ENCODE data around the gene ARRDC5. TPM values are rescaled to one million over a fixed set of nuclear protein-coding genes. Genes with fewer than 3 reads are reported as not detected.
"Not testable (repeated sequence)": the region's sequence is repeated elsewhere in the genome, so short reads cannot be mapped to it uniquely, and the experiment has no call there.

ARRDC5 gene
- 0.52 TPM for total RNA-seq

- no peak for DNase-seq (ENCODE audit: low spot score)
Measured at GRCh38 chr19:4902796-4903195, at the start of gene ARRDC5. TSS of gene ARRDC5 (minus strand) at chr19:4902896. CDS start at chr19:4902825, 71 bp downstream.

DNA sequence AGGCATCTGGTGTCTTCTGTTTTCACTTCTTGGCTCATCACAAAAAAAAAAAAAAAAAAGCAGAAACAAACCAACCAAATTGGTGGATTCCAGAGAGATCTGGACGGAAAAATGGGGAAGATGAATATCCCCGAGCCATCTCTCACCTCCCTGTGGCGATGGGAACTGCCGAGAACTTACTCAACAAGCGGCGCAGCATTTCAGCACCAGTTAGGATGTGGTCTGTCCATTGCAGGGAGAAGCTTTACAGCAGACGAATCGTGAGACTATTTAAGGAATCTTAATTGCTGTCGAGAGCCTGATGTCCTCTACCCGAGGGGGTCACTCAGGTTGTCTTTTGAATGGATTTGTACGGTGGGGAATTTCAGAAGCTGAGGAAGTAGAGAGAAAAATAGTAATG, 49.0 kb upstream of the ARRDC5 start:
- DNase-seq (ENCODE audit: low spot score), result no peak

DNA sequence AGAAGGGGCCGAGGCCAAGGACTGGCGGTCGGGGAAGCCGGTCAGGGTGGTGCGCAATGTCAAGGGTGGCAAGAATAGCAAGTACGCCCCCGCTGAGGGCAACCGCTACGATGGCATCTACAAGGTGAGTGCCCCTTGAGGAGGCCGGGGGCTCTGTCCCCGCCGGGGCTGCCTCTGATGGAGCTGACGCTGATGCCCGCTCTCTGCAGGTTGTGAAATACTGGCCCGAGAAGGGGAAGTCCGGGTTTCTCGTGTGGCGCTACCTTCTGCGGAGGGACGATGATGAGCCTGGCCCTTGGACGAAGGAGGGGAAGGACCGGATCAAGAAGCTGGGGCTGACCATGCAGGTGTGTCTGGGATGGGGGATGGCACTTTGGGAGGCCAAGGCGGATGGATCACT, 48.0 kb upstream of the ARRDC5 start:
- not testable (repeated sequence) for DNase-seq (ENCODE audit: low spot score)

- DNase-seq (ENCODE audit: low spot score), result not testable (repeated sequence)
Measured at GRCh38 chr19:4941638-4942169, 39.0 kb upstream of the ARRDC5 start.

DNA sequence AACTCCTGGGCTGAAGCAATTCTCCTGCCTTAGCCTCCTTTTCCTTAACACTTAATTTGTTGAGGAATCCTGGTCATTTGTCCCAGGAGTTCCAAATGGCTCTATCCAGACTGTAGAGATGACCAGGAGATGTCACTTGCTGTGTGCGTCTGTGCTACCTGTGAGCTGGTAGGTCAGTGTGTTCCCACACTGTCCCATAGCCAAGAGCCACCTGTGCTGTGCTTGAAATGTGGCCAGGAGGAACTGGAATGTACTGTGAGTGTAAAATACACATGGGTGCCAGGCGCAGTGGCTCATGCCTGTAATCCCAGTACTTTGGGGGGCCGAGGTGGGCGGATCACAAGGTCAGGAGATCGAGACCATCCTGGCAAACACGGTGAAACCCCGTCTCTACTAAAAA, 36.8 kb upstream of the ARRDC5 start:
- no peak for DNase-seq (ENCODE audit: low spot score)

DNA sequence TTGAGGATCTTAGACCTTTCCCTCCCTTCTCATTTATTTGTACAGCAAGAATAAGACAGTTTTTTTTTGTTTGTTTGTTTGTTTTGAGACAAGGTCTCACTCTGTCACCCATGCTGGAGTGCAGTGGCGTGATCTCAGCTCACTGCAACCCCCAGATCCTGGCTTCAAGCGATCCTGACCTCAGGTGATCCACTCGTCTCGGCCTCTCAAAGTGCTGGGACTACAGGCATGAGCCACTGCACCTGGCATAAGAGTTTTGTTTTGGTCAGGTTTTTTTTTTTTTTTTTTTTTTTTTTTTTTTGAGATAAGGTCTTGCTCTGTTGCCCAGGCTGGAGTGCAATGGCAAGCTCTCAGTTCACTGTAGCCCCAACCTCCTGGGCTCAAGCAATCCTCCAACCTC, 35.8 kb upstream of the ARRDC5 start:
- not testable (repeated sequence) for DNase-seq (ENCODE audit: low spot score)

DNA sequence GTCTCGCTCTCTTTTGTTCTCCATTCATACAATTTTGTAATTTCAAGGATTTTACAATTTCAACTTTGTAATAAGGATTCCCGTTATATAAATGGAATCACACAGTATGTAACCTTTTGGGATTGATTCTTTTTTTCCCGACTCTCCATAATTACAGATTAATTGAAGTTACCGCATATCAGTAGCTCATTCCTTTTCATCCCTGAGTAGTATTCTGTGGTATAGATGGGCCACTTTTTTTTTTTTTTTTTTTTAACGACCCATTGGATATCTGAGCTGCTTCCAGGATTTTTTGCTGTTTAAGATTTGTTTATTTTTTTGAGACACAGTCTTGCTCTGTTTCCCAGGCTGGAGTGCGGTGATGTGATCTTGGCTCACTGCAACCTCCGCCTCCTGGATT, 34.4 kb upstream of the ARRDC5 start:
- no peak for DNase-seq (ENCODE audit: low spot score)

DNA sequence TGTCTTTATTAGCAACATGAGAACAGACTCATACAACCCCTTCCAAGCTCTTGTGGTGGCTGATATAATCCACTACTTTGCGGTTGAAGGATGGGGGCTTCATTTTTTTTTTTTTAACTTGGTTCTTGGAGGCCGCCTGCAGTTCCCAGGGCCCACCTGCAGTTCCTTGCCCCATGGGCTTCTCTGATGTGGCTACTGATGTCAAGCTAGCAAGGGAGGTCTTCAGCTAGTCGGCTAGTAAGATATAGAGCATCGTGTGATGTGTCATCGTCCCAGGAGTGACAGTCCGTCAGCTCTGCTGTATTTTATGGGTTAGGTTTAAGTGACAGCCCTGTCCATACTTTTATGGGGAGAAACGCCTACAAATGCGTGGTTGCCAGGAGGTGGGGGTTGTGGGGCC, 32.7 kb upstream of the ARRDC5 start:
- DNase-seq (ENCODE audit: low spot score), result no peak

DNA sequence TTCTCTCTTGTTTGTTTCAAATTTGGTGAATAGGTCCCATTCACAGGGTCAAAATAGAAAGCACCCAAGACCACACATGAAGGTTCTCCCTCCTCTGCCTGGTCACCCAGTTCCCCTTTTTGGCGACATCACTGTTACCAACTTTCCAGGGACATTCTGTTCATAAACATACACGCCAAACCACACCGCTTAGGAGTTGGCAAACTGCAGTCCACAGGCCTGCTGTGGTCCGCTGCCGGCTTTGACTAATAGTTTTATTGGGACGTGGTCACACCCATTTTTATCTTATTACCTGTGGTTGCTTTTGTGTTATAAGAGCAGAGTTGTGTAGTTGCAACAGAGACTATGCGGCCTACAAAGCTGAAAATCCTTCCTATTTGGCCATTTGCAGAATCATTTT, 30.8 kb upstream of the ARRDC5 start:
- no peak for DNase-seq (ENCODE audit: low spot score)

GRCh38 chr19:4932711-4933110, 30.0 kb upstream of the ARRDC5 start:
- no peak for DNase-seq (ENCODE audit: low spot score)

DNA sequence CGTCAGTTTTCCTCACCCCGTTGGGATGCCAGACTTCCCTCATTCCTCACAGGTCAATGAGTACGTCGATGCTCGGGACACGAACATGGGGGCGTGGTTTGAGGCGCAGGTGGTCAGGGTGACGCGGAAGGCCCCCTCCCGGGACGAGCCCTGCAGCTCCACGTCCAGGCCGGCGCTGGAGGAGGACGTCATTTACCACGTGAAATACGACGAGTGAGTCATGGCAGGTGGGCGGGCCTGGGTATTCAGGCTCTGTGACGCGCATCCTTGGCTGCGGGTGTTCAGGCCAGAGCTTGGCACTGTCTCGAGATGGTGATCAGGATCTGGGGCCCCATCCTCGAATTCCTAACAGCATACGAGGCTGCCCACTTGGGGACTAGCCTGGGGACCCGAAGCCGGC, 28.0 kb upstream of the ARRDC5 start:
- no peak for DNase-seq (ENCODE audit: low spot score)

DNA sequence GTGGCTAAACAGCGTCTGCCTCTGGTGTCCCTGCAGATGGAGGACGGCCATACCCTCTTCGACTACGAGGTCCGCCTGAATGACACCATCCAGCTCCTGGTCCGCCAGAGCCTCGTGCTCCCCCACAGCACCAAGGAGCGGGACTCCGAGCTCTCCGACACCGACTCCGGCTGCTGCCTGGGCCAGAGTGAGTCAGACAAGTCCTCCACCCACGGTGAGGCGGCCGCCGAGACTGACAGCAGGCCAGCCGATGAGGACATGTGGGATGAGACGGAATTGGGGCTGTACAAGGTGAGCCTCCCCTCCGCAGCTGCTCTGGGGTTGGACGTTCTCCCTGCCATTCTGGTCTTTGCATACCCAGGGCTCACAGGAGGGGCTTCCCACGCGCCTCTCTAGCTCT, 26.5 kb upstream of the ARRDC5 start:
- no peak for DNase-seq (ENCODE audit: low spot score)

DNA sequence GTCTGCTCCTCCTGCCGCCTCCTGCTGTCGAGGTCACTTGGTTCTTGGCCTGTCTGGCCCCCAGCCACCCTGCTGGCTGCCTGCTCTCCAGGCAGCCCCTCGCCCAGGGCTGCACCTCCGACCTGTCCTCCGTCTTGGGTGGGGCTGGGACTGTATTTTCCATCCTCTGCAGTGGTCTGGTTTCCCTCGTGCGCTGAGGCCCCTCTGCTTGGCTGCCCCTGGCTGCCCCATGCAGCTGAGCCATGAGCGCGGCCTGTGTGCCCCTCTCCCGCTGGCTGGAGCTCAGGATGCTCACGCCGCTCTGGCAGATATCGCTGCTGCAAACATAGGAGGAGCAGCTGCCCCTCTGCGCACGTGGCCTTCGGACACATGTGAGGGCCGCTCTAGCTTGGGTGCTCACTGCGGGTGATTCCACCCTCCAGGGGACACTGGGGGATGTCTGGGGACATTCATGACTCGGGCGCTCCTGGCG, 20.6 kb upstream of the ARRDC5 start:
- no peak for DNase-seq (ENCODE audit: low spot score)

DNA sequence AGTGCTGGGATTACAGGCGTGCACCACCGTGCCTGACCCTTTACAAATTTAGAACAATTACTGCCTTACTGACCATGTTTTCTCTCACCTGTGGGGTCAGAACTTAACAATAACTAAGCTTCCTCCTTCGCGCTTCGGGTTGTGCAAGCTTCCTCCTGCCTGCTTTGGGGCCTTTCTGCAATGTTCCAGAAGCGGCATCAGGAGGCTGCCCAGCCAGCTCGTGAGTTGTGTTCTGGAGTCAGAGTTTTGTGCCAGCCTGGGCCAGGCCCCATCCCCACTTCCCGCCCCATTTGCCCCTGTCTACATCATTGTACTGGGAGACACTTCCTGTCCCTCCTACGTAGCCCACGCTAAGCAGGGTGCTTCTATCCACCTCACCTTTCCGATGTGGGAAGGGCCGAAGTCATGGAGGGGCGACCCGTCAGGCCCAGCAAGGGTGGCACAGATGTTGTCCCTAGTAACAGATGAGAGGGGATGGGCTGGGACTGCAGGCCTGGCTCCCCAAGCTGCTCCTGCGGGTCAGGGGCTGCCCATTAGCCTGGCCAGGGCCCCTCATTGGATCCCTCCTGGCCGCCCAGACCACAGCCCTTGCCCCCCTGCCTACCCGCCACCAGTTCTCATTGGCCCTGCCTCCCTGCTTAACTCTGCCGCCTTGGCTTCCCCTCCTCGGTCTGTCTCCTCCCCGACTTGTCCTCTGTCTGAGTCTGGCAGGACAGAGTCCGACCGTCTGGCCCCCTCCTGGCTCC, 20.0 kb upstream of the ARRDC5 start:
- no peak for DNase-seq (ENCODE audit: low spot score)

DNA sequence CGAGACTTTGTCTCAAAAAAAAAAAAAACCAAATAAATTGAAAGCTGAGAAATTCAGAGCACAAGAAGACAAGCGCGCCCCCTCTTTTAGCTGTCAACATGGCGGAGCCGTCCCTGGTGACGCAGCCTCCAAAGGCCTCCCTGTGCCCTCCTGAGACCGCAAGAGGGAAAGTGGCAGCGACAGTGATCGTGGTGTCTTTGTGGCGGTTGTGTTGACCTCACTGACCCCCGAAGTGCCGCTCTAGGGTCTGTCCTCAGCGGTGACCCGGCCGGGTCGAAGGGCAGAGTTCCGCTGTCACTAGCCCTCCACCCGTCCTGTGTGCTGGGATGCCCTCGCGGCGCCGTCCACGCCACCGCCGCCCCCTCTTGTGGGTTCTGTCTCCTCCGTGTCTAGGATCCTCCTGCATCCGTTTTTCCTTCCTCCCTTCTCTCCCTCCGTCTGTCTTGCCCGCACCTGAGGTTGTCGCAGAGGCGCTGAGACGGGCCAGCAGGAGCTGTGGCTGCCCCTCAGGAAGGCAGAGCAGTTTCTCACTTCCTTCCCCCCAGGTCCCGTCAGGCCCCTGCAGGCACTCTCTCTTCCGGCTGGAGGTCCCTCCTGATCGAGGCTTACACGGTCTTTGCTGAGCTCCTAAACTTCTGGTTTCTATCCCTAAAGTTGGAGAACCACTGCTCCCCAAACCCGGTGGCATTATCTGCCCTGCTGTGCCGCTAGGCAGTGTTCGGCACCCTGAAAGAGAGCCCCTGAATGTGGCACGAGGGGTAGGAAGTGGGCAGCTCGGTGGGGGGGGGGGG, 13.8 kb upstream of the ARRDC5 start:
- no peak for DNase-seq (ENCODE audit: low spot score)

GRCh38 chr19:4914736-4915501, 12.2 kb upstream of the ARRDC5 start:
- DNase-seq (ENCODE audit: low spot score), result peak; percentile 49

DNA sequence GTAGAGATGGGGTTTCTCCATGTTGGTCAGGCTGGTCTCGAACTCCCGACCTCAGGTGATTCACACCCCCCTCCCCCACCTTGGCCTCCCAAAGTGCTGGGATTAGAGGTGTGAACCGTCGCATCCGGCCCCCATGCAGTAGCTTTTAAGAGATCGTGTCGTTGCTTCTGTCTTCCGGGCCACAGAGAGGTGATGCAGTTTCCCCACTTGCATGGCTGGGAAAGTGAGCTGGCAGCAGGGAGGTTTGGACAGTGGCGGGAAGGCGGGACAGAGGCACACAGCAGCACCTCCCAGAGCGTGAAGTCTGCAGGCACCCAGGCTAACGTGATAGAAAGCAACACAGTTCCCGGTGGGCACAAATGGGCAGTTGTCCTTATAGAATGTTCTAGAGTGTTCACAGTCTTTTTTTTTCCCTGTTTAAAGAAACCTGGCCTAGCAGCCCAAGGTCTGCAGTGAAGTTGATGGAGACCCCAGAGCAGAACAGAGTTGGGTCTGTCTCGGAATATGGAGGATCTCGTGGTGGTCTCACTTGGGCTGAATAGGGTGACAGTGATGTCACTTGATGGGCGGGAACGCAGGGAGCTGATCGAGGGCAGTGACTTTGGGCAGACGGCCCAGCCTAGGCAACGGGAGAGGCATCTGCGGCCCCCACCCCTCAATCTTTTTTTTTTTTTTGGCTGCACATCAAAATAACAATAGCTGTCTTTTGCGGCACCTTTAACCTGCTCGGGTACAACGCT, 11.5 kb upstream of the ARRDC5 start:
- no peak for DNase-seq (ENCODE audit: low spot score)

DNA sequence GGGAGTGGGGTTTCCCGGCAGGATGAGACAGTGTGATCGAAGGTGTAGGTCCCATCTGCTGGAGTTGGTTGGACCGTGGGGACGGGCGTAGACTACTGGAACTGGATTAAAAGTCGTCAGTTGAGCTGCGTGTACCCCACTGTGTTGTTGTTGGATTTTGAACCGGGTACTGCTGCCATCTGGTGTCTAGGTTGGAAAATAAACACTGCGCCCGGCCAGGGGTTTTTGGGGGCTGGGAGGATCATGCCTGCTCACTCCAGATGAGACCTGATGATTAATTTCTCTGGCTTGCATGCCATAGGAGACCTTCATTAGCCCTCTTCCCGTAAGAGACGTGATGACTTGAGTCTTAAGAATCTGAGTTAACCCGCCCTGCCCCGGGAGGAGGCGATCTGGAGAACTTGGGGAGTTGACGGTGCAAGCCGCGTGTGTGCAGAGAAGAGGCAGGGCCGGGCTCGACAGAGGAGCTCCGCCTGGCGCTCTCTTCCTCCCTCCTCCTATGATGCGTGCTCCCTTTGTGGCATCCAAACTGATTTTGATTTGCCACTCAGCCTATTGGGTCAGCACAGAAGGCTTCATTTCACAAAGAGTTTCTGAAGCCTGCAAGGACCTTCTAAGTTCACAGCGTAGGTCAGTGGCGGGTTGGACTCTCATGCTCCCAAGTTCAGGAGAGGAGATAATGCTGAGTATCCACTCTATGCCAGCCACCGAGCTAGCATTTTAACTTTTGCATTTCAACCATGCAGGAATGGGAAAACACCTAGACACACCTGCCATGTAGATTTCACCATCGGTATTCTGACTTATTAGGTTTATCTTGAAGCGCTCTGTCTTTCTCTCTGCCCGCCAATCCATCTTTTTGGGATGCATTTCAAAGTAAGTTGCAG, 9.3 kb upstream of the ARRDC5 start:
- DNase-seq (ENCODE audit: low spot score), result peak; percentile 43

- DNase-seq (ENCODE audit: low spot score), result no peak
Measured at GRCh38 chr19:4911314-4911713, 8.6 kb upstream of the ARRDC5 start.

GRCh38 chr19:4910594-4911281, 8.0 kb upstream of the ARRDC5 start:
- no peak for DNase-seq (ENCODE audit: low spot score)

Data from mucosa of gallbladder (tissue), 1 donor.